MM.1S (cell line): ENCODE results near the gene AEN.

ENCODE experiments used
- CTCF ChIP-seq: fragments of 300-600 bp; sonication (generic); IDR thresholded peaks from 2 replicates; pipeline ENCODE4 v1.5.1; 2016; ENCODE audit warnings: antibody characterized with exemption, low read length, mixed read lengths
- EZH2 ChIP-seq: fragments of 300-600 bp; sonication (generic); optimal IDR thresholded peaks from 2 replicates; pipeline ENCODE3; 2017; ENCODE audit warnings: low read depth, mild to moderate bottlenecking, antibody characterized with exemption, low read length, mixed read lengths

DNA sequence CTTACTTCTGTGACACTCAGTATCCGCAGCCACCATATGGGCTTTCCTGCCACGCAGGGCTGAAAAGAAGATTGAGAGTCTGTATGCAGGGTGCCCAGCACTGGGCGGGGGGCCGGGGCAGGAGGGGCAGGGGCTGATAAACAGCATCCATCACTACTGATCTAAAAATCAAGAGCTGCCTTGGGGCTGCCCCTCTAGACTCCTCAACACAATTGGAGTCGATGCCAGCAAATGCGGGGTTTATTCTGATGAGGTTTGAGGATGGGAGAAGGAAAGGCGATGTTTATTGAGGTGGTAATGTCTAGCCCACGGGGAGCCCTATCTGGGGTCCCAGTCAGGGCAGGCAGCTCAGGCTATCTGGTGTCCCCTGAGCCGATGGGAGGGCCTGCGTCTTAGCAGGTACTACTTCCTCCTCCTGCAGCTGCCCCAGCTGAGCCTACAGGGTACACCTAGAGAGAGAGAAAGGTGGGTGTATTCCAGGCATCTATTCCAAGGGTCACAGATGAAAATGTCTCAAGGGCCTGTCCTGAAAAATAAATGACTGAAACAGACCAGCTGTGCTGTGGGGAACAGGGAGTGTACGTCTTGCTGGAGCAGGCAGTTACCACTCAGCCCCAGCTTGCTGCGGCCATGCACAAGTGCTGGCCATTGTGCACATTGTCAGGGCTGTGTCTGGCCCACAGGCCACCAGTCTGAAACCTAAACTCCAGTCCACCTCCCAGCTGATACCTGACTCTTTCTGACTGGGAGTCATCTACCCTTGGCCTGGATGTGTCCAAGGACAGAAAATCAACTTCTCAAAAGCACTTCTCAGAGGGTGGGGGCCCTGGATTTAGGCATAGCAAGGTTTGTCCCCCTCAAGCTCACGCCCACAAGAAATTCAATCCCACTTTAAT is 37.2 kb downstream of the AEN start:
- TF ChIP-seq CTCF (no peak), EZH2 (no peak)
